Chondrocyte (in vitro differentiated cells): ENCODE results near the gene HOXB6. TPM values are rescaled to one million over a fixed set of nuclear protein-coding genes. Genes with fewer than 3 reads are reported as not detected.

Experiments used
- DNase-seq: peaks from one replicate; pipeline ENCODE4 v3.0.0; 2021; ENCODE audit warnings: mixed read lengths, low spot score
- H3K27ac Mint-ChIP-seq: one replicate; pipeline ENCODE4 v1.8.0; 2021; ENCODE audit warnings: mild to moderate bottlenecking, moderate library complexity, mixed read lengths; ENCODE audit not compliant: unreplicated experiment
- H3K27me3 Mint-ChIP-seq: 2 replicates; pipeline ENCODE4 v1.8.0; 2021; ENCODE audit warnings: low read depth, mixed read lengths
- H3K36me3 Mint-ChIP-seq: 2 replicates; pipeline ENCODE4 v1.8.0; 2021; ENCODE audit warnings: low read depth, mixed read lengths
- H3K4me1 Mint-ChIP-seq: 2 replicates; pipeline ENCODE4 v1.8.0; 2021; ENCODE audit warnings: low read depth, mild to moderate bottlenecking, mixed read lengths
- H3K4me3 Mint-ChIP-seq: one replicate; pipeline ENCODE4 v1.8.0; 2021; ENCODE audit warnings: mild to moderate bottlenecking, moderate library complexity, mixed read lengths; ENCODE audit not compliant: unreplicated experiment
- H3K9me3 Mint-ChIP-seq: 2 replicates; pipeline ENCODE4 v1.8.0; 2021; ENCODE audit warnings: low read depth, mixed read lengths
- total RNA-seq: library from RNA; stranded (reverse); gene quantifications from 3 replicates; pipeline ENCODE4 v1.2.1, GENCODE V29; 2021
- TF ChIP-seq, protein P1 (sequence below): fragments of 200-600 bp; sonication (generic); IDR thresholded peaks from 2 replicates; pipeline ENCODE4 v1.5.0; 2021; ENCODE audit warnings: antibody characterized with exemption, mild to moderate bottlenecking, moderate library complexity

Gene HOXB6
- total RNA-seq, 1 donor from 2014 or later: not detected

- Mint-ChIP-seq H3K9me3 (no peaks in the 10 kb centered on the region), H3K4me3 (no peak overlapping the region), H3K27ac (no peak overlapping the region), H3K27me3 (peaks cover 89% of the 10 kb centered on the region), H3K36me3 (no peaks in the 10 kb centered on the region), H3K4me1 (peaks cover 9% of the 10 kb centered on the region)
- DNase-seq: no peak
- TF ChIP-seq, protein P1, sequence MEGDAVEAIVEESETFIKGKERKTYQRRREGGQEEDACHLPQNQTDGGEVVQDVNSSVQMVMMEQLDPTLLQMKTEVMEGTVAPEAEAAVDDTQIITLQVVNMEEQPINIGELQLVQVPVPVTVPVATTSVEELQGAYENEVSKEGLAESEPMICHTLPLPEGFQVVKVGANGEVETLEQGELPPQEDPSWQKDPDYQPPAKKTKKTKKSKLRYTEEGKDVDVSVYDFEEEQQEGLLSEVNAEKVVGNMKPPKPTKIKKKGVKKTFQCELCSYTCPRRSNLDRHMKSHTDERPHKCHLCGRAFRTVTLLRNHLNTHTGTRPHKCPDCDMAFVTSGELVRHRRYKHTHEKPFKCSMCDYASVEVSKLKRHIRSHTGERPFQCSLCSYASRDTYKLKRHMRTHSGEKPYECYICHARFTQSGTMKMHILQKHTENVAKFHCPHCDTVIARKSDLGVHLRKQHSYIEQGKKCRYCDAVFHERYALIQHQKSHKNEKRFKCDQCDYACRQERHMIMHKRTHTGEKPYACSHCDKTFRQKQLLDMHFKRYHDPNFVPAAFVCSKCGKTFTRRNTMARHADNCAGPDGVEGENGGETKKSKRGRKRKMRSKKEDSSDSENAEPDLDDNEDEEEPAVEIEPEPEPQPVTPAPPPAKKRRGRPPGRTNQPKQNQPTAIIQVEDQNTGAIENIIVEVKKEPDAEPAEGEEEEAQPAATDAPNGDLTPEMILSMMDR: no peak
Observed at GRCh38 chr17:48559122-48559839, 45.5 kb downstream of the HOXB6 start.

GRCh38 chr17:48558831-48559121 lies 46.0 kb downstream of the HOXB6 start:
- H3K4me3 Mint-ChIP-seq: no peak overlapping the region
- DNase-seq: no peak
- H3K9me3 Mint-ChIP-seq: no peaks in the 10 kb centered on the region
- no peak overlapping the region for H3K27ac Mint-ChIP-seq
- H3K4me1 Mint-ChIP-seq: peaks cover 10% of the 10 kb centered on the region
- TF ChIP-seq, protein P1: no peak
- no peaks in the 10 kb centered on the region for H3K36me3 Mint-ChIP-seq
- peaks cover 93% of the 10 kb centered on the region for H3K27me3 Mint-ChIP-seq

DNA sequence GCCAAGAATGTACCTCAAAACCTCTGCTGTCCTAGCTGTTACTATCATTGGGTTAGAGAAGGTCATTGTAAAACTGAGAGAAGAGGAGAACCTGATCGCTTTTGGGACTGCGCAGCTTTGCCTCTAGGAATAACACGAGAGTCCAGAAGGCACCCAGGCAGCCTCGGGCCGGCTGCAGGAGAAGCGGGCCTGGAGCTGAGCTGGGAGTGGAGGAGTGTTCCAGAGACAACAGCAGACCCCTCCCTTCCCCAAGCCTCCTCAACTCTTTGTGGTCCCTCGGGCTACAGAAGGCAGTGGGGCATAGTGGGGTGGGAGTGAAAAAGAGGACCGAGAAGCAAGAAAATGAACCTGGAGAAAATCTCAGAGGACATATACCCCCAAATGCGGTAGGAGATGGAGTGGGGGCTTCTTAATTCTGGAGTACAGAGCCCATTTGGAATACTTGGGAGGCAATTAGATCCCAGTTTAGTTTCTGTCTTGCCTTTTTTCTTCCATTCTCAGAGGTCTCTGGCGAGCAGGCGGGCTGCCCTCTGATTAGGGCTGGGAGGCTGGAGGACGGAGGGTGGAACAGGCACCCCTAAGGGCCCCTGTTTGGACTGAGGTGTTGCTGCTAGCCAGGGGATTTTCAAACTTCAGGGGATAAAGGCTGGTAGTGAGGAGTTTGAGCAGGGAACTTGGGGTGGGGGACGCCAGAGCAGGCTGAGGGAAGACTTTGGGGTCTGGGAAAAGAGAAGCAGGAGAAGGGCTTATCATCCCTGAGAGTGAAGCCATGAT lies 46.5 kb downstream of the HOXB6 start:
- no peak overlapping the region for H3K27ac Mint-ChIP-seq
- peaks cover 10% of the 10 kb centered on the region for H3K4me1 Mint-ChIP-seq
- TF ChIP-seq, protein P1: no peak
- H3K36me3 Mint-ChIP-seq: no peaks in the 10 kb centered on the region
- H3K27me3 Mint-ChIP-seq: peaks cover 93% of the 10 kb centered on the region
- H3K4me3 Mint-ChIP-seq: no peak overlapping the region
- no peaks in the 10 kb centered on the region for H3K9me3 Mint-ChIP-seq
- no peak for DNase-seq

- no peak overlapping the region for H3K4me3 Mint-ChIP-seq
- no peak for DNase-seq
- H3K4me1 Mint-ChIP-seq: peaks cover 10% of the 10 kb centered on the region
- H3K27me3 Mint-ChIP-seq: peaks cover 89% of the 10 kb centered on the region
- no peaks in the 10 kb centered on the region for H3K9me3 Mint-ChIP-seq
- TF ChIP-seq, protein P1: no peak
- H3K36me3 Mint-ChIP-seq: no peaks in the 10 kb centered on the region
- H3K27ac Mint-ChIP-seq: no peak overlapping the region
Observed at GRCh38 chr17:48556576-48557401, 48.0 kb downstream of the HOXB6 start.

DNA sequence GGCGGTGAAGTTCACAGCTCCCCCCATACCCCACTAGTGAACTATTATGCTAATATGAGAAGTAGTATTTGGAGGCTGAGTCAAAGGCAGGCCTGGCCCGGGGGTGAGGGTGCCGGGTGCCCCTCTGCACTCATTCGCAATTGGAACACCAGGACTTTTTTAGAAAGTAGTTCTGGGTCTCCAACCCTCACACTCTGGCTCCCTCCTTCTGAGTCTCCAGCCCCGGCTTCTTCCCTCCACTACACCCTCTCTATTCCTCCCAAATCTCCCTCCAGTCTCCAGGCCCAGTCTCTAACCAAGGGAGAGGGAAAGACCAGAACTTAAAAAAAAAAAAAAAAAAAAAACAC lies 48.6 kb downstream of the HOXB6 start:
- Mint-ChIP-seq H3K4me1 (peaks cover 10% of the 10 kb centered on the region), H3K27me3 (peaks cover 87% of the 10 kb centered on the region), H3K36me3 (no peaks in the 10 kb centered on the region), H3K4me3 (no peak overlapping the region), H3K9me3 (no peaks in the 10 kb centered on the region), H3K27ac (no peak overlapping the region)
- no peak for DNase-seq
- TF ChIP-seq, protein P1: no peak
